Fibroblast of villous mesenchyme (primary cell): ENCODE data around the gene ZBTB39. TPM values are rescaled to one million over a fixed set of nuclear protein-coding genes. Genes with fewer than 3 reads are reported as not detected.

Experiments
- DNase-seq: peaks from one replicate; pipeline ENCODE4 v3.0.0-alpha.2; 2010; ENCODE audit warnings: low read depth
- H3K4me3 ChIP-seq: 2 replicates; pipeline ENCODE4 v1.5.1; 2011; ENCODE audit warnings: low read depth, mild to moderate bottlenecking, low read length
- total RNA-seq: library from RNA; depleted of rRNA; stranded (reverse); fragments of >200 nt; gene quantifications from 2 replicates; pipeline ENCODE4 v1.2.3, GENCODE V29; 2012
- TF ChIP-seq, protein P1 (sequence below): IDR thresholded peaks from 2 replicates; pipeline ENCODE4 v1.5.1; 2012; ENCODE audit warnings: low read depth, mild to moderate bottlenecking, low read length; ENCODE audit not compliant: insufficient read depth

ZBTB39 gene
- total RNA-seq, 1 donor = 6.9 TPM

DNA sequence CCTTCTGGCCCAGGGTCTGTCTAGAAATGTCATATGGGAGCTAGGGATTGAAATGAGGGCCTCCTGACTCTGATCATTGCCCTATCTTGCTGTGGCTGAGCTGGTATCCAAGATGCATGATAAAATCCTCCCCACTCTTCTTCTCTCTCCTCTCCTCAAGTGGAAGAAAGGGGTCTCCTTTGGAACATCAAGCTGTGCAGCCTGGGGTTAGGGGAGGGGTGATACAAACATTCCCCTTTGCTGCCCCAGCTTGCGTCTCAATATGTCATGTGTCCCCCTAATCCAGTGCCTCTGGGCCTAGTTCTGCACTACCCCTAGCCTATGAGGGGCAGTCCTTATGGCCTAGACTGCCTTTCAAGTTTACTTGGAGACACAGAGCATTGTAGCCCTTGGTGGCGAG, 57.5 kb downstream of the ZBTB39 start:
- TF ChIP-seq, protein P1, sequence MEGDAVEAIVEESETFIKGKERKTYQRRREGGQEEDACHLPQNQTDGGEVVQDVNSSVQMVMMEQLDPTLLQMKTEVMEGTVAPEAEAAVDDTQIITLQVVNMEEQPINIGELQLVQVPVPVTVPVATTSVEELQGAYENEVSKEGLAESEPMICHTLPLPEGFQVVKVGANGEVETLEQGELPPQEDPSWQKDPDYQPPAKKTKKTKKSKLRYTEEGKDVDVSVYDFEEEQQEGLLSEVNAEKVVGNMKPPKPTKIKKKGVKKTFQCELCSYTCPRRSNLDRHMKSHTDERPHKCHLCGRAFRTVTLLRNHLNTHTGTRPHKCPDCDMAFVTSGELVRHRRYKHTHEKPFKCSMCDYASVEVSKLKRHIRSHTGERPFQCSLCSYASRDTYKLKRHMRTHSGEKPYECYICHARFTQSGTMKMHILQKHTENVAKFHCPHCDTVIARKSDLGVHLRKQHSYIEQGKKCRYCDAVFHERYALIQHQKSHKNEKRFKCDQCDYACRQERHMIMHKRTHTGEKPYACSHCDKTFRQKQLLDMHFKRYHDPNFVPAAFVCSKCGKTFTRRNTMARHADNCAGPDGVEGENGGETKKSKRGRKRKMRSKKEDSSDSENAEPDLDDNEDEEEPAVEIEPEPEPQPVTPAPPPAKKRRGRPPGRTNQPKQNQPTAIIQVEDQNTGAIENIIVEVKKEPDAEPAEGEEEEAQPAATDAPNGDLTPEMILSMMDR = no peak
- no peak for DNase-seq
- H3K4me3 ChIP-seq = no peak overlapping the region

Other genes with a start within 250 kb of the ZBTB39 start
- gene HSD17B6, start 243.2 kb downstream of the ZBTB39 start, total RNA-seq = 3.5 and 4.2 TPM in 2 replicates
- not detected in 2 replicates for gene SDR9C7, start 72.1 kb downstream of the ZBTB39 start, total RNA-seq
- under 0.01 TPM in 2 replicates for gene RDH16, start 48.9 kb downstream of the ZBTB39 start, total RNA-seq
- gene TAC3, start 10.0 kb upstream of the ZBTB39 start, total RNA-seq = 0.43 TPM in 1 of 2 replicates, not detected in the other
- gene MYO1A, start 43.6 kb upstream of the ZBTB39 start, total RNA-seq = under 0.01 TPM in 1 of 2 replicates, not detected in the other
- gene NEMP1, start 72.2 kb upstream of the ZBTB39 start, total RNA-seq = 10.0 and 19.0 TPM in 2 replicates
- 38.0 and 39.6 TPM in 2 replicates for gene NAB2, start 82.6 kb upstream of the ZBTB39 start, total RNA-seq
- 81.5 and 81.6 TPM in 2 replicates for gene STAT6, start 104.8 kb upstream of the ZBTB39 start, total RNA-seq
- gene LRP1, start 121.9 kb upstream of the ZBTB39 start, total RNA-seq = 228 and 277 TPM in 2 replicates
- not detected in 2 replicates for gene LRP1-AS, start 141.1 kb upstream of the ZBTB39 start, total RNA-seq
- 1.3 and 1.6 TPM in 2 replicates for gene NXPH4, start 210.2 kb upstream of the ZBTB39 start, total RNA-seq
- 199 and 316 TPM in 2 replicates for gene SHMT2, start 223.2 kb upstream of the ZBTB39 start, total RNA-seq
- gene STAC3, start 244.6 kb upstream of the ZBTB39 start, total RNA-seq = 0.32 and 1.3 TPM in 2 replicates